Panc1 (cell line): Measurements from ENCODE around the gene RCOR1. TPM values are rescaled to one million over a fixed set of nuclear protein-coding genes. Genes with fewer than 3 reads are reported as not detected.

Experiments used
- ATAC-seq: fragments of 200-7000 bp; cut with Tn5 transposase; 2 replicates; pipeline ENCODE4 v1.9.1; 2020; ENCODE audit warnings: mild to moderate bottlenecking, moderate library complexity
- BruUV-seq: library from RNA; stranded (reverse); fragments of 400-500 nt; replicated peaks from 2 replicates; lab custom pipeline; 2021; lab: Mats Ljungman, UMichigan
- CTCF ChIA-PET: fragments of 300-600 bp; sonication (Branson Sonifier 250); formaldehyde crosslinking; loops from one replicate; lab custom pipeline; 2022; ENCODE audit warnings: antibody characterized with exemption; lab: Charles Lee
- POLR2A ChIA-PET: fragments of 300-600 bp; sonication (Branson Sonifier 250); formaldehyde crosslinking; loops from one replicate; lab custom pipeline; 2022; ENCODE audit warnings: antibody characterized with exemption; lab: Charles Lee
- DNase-seq: peaks from one replicate; pipeline ENCODE4 v3.0.0-alpha.2; 2010; ENCODE audit warnings: low read depth, low spot score
- H3K27ac ChIP-seq: 2 replicates; pipeline ENCODE4 v1.5.1; 2011; ENCODE audit warnings: mild to moderate bottlenecking, low read length, inconsistent platforms
- H3K27me3 ChIP-seq: fragments of 200-500 bp; sonication (Bioruptor generic); 2 replicates; pipeline ENCODE4 v1.6.0; 2014; ENCODE audit warnings: low read length, inconsistent platforms; ENCODE audit not compliant: control insufficient read depth, insufficient read depth
- H3K36me3 ChIP-seq: fragments of 200-500 bp; sonication (Bioruptor generic); 2 replicates; pipeline ENCODE4 v1.5.1; 2014; ENCODE audit warnings: inconsistent platforms, mild to moderate bottlenecking, low read length, moderate library complexity; ENCODE audit not compliant: control insufficient read depth, insufficient read depth
- H3K4me1 ChIP-seq: 2 replicates; pipeline ENCODE4 v1.5.1; 2011; ENCODE audit warnings: inconsistent platforms, mild to moderate bottlenecking, low read length, moderate library complexity; ENCODE audit not compliant: control insufficient read depth, insufficient read depth
- H3K4me3 ChIP-seq, 2 experiments: 2 replicates each; pipeline ENCODE4 v1.5.1; 2011 to 2012; ENCODE audit warnings: low read depth in 2 of 2, low read length in 2 of 2, mild to moderate bottlenecking in 2 of 2, inconsistent platforms in 1 of 2, moderate library complexity in 1 of 2
- H3K9me3 ChIP-seq: fragments of 200-500 bp; sonication (Bioruptor generic); 2 replicates; pipeline ENCODE4 v1.5.1; 2014; ENCODE audit warnings: low read depth, mild to moderate bottlenecking, inconsistent platforms, low read length, moderate library complexity; ENCODE audit not compliant: control insufficient read depth, insufficient read depth
- POLR2AphosphoS5 ChIP-seq: IDR thresholded peaks from 2 replicates; pipeline ENCODE4 v1.6.1; 2012; ENCODE audit warnings: mild to moderate bottlenecking, low read depth, low read length, moderate library complexity
- SIN3A ChIP-seq: IDR thresholded peaks from 2 replicates; pipeline ENCODE4 v1.6.1; 2012; ENCODE audit warnings: low read depth, mild to moderate bottlenecking, low read length, moderate library complexity, borderline replicate concordance; ENCODE audit not compliant: insufficient read depth
- TCF7L2 ChIP-seq: IDR thresholded peaks from 2 replicates; pipeline ENCODE4 v1.6.1; 2011; ENCODE audit warnings: mild to moderate bottlenecking, low read depth, low read length, inconsistent platforms
- in situ Hi-C: cut with HindIII; loops from 2 replicates; pipeline ENCODE4 v1.10.0; 2016; ENCODE audit warnings: low sequenced_read_pairs, low pct_unique_long_range_greater_than_20kb
- intact Hi-C: fragments of 100-400 bp; cut with micrococcal nuclease; formaldehyde crosslinking; loops from one replicate; pipeline ENCODE4 v1.10.0; 2022; ENCODE audit not compliant: unreplicated experiment
- total RNA-seq: library from RNA; stranded (reverse); gene quantifications from one replicate; pipeline ENCODE4 v1.2.1, GENCODE V29; 2021; ENCODE audit not compliant: unreplicated experiment
- TF ChIP-seq, protein P1 (sequence below), 2 experiments: IDR thresholded peaks; 2 replicates each; pipeline ENCODE4 v1.6.1; 2011 to 2012; ENCODE audit warnings: low read depth in 2 of 2, control low read depth in 1 of 2, low read length in 1 of 2, mild to moderate bottlenecking in 1 of 2, moderate library complexity in 1 of 2; ENCODE audit not compliant: insufficient read depth in 1 of 2
- TF ChIP-seq, protein P2 (sequence below): fragments of 450-650 bp; IDR thresholded peaks from 2 replicates; pipeline ENCODE4 v1.5.1; 2017; ENCODE audit warnings: mild to moderate bottlenecking

Gene RCOR1
- total RNA-seq, 1 experiment from 2014 or later = 27.1 TPM

DNA sequence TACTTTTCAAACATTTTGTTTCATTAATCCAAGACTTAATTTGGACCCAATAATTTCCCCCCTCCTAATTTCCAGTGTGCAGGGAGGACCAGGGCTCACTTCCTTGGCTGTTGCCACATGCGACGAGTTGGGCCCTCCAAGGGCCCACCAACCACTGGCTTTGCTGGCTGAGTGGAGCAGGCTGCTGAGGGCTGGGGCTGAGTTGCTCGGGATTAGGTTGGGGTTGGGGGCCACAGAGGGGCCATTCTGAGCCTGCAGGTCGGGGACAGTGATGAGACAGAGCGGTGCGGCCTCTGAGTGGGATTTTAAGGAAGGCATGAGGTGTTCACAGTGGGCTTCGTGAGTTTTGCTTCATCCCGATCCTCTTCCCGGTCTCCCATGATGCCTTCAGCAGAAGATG lies 178.7 kb downstream of the RCOR1 start:
- POLR2A ChIA-PET = no interaction called here
- no peak for TF ChIP-seq TCF7L2
- no peak for TF ChIP-seq POLR2AphosphoS5
- no peak for TF ChIP-seq SIN3A
- TF ChIP-seq, protein P1, sequence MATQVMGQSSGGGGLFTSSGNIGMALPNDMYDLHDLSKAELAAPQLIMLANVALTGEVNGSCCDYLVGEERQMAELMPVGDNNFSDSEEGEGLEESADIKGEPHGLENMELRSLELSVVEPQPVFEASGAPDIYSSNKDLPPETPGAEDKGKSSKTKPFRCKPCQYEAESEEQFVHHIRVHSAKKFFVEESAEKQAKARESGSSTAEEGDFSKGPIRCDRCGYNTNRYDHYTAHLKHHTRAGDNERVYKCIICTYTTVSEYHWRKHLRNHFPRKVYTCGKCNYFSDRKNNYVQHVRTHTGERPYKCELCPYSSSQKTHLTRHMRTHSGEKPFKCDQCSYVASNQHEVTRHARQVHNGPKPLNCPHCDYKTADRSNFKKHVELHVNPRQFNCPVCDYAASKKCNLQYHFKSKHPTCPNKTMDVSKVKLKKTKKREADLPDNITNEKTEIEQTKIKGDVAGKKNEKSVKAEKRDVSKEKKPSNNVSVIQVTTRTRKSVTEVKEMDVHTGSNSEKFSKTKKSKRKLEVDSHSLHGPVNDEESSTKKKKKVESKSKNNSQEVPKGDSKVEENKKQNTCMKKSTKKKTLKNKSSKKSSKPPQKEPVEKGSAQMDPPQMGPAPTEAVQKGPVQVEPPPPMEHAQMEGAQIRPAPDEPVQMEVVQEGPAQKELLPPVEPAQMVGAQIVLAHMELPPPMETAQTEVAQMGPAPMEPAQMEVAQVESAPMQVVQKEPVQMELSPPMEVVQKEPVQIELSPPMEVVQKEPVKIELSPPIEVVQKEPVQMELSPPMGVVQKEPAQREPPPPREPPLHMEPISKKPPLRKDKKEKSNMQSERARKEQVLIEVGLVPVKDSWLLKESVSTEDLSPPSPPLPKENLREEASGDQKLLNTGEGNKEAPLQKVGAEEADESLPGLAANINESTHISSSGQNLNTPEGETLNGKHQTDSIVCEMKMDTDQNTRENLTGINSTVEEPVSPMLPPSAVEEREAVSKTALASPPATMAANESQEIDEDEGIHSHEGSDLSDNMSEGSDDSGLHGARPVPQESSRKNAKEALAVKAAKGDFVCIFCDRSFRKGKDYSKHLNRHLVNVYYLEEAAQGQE (IDR thresholded peaks at IDR 0.05; ENCODE audit: insufficient read depth in 1 of 2, low read depth in 2 of 2, low read length in 1 of 2) = no peak
- TF ChIP-seq, protein P2, sequence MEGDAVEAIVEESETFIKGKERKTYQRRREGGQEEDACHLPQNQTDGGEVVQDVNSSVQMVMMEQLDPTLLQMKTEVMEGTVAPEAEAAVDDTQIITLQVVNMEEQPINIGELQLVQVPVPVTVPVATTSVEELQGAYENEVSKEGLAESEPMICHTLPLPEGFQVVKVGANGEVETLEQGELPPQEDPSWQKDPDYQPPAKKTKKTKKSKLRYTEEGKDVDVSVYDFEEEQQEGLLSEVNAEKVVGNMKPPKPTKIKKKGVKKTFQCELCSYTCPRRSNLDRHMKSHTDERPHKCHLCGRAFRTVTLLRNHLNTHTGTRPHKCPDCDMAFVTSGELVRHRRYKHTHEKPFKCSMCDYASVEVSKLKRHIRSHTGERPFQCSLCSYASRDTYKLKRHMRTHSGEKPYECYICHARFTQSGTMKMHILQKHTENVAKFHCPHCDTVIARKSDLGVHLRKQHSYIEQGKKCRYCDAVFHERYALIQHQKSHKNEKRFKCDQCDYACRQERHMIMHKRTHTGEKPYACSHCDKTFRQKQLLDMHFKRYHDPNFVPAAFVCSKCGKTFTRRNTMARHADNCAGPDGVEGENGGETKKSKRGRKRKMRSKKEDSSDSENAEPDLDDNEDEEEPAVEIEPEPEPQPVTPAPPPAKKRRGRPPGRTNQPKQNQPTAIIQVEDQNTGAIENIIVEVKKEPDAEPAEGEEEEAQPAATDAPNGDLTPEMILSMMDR = no peak
- Histone ChIP-seq H3K27ac (no peak overlapping the region), H3K36me3 (no peaks in the 10 kb centered on the region), H3K4me1 (peaks cover 2% of the 10 kb centered on the region), H3K4me3 (no peak overlapping the region), H3K27me3 (no peaks in the 10 kb centered on the region), H3K9me3 (no peaks in the 10 kb centered on the region)
- DNase-seq (no peak), ATAC-seq (no peak)
- CTCF ChIA-PET = no interaction called here
- BruUV-seq = no TSS peak
- intact Hi-C loops (no loop called here), in situ Hi-C loops (no loop called here)

DNA sequence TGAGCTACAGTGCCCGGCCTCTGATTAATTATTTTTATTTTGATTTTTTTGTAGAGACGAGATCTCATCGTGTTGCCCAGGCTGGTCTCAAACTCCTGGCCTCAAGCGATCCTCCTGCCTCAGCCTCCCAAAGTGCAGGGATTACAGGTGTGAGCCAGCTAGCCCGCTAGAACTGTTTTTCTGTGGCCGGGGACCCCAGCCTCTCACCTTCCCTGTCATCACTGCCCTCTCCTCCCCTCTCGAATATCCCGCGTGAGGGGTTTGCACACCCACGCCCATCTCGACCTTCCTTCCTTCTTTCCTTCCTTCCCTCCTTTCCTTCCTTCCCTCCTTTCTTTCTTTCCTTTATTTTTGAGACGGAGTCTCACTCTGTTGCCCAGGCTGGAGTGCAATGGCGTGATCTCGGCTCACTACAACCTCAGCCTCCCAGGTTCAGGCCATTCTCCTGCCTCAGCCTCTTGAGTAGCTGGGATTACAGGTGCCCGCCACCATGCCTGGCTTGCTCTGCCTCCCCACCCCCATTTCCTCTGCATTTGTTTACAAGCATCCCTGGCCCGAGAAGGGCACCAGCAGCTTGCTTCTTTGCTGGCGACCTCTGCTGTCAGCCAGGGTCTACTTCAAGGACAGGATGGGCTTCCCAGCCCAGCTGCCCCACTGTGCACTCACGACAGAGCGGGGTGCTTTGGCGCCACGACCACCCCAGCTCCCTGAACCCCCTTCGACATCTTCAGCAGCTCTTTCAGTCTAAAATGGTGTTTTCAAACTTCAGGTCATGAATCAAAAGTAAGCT lies 180.5 kb downstream of the RCOR1 start:
- TF ChIP-seq SIN3A (no peak), POLR2AphosphoS5 (no peak)
- TF ChIP-seq, protein P2 = no peak; the same call in 1 of the 2 replicates
- ATAC-seq (no peak), DNase-seq (no peak)
- H3K9me3 ChIP-seq = no peaks in the 10 kb centered on the region
- H3K27ac ChIP-seq = no peak overlapping the region
- peaks cover 7% of the 10 kb centered on the region for H3K4me1 ChIP-seq
- in situ Hi-C loops = no loop called here
- no TSS peak for BruUV-seq
- H3K36me3 ChIP-seq = no peaks in the 10 kb centered on the region
- ChIA-PET CTCF (interaction anchor here (0.6 to 2.3 kb wide), 3 partner anchors 18 to 152 kb away, joined by 4 to 7 read pairs (median 5); no protein-coding TSS in a partner anchor), POLR2A (no interaction called here)
- no peak overlapping the region for H3K4me3 ChIP-seq
- intact Hi-C loops = no loop called here
- H3K27me3 ChIP-seq = no peaks in the 10 kb centered on the region
